GM19351 (cell line): ENCODE measurements around the gene POLR2F.

ENCODE experiments used
- ATAC-seq: cut with Tn5 transposase; IDR thresholded peaks from one replicate; pipeline ENCODE4 v1.9.1; 2021; ENCODE audit warnings: mild to moderate bottlenecking, moderate library complexity; ENCODE audit not compliant: unreplicated experiment

The POLR2F gene

GRCh38 chr22:37998543-37998942 lies 45.0 kb downstream of the POLR2F start:
- ATAC-seq = no peak

- ATAC-seq = no peak
Measured at GRCh38 chr22:37999236-37999635, 45.7 kb downstream of the POLR2F start.

- no peak for ATAC-seq
Measured at GRCh38 chr22:37999640-38000272, 46.3 kb downstream of the POLR2F start.

GRCh38 chr22:38005943-38006342 lies 52.4 kb downstream of the POLR2F start:
- no peak for ATAC-seq

- ATAC-seq = no peak
Measured at GRCh38 chr22:38006906-38007305, 53.4 kb downstream of the POLR2F start.

- no peak for ATAC-seq
Measured at GRCh38 chr22:38007330-38007902, 53.9 kb downstream of the POLR2F start.

- ATAC-seq = no peak
Measured at GRCh38 chr22:38009000-38009806, 55.7 kb downstream of the POLR2F start.

GRCh38 chr22:38012604-38013072 lies 59.1 kb downstream of the POLR2F start:
- ATAC-seq = no peak

GRCh38 chr22:38014083-38014482 lies 60.6 kb downstream of the POLR2F start:
- no peak for ATAC-seq

GRCh38 chr22:38016182-38017151 lies 63.0 kb downstream of the POLR2F start:
- no peak for ATAC-seq

- no peak for ATAC-seq
Measured at GRCh38 chr22:38017272-38017920, 63.9 kb downstream of the POLR2F start.

GRCh38 chr22:38017939-38018885 lies 64.7 kb downstream of the POLR2F start:
- no peak for ATAC-seq
